Muscle layer of duodenum (tissue), 2 donors: ENCODE results near the gene HSD17B1.
A peak's percentile ranks its signal among the peaks of the same experiment; 100 is the strongest.

Source experiments
- H3K27ac ChIP-seq: one replicate; pipeline ENCODE4 v1.7.0; 2013; ENCODE audit warnings: mild to moderate bottlenecking, low read length
- H3K27me3 ChIP-seq: one replicate; pipeline ENCODE4 v1.7.0; 2013; ENCODE audit warnings: low read depth, mild to moderate bottlenecking, control low read depth, low read length
- H3K36me3 ChIP-seq, 2 donors: one replicate each; pipeline ENCODE4 v1.7.0; 2013; ENCODE audit warnings: low read length in 2 of 2, control low read depth in 1 of 2, mild to moderate bottlenecking in 1 of 2; ENCODE audit not compliant: insufficient read depth in 2 of 2, control insufficient read depth in 1 of 2
- H3K4me1 ChIP-seq, 2 donors: one replicate each; pipeline ENCODE4 v1.7.0; 2013; ENCODE audit warnings: low read length in 2 of 2, mild to moderate bottlenecking in 2 of 2, control low read depth in 1 of 2, moderate library complexity in 1 of 2; ENCODE audit not compliant: insufficient read depth in 2 of 2, control insufficient read depth in 1 of 2
- H3K4me3 ChIP-seq, 2 donors: one replicate each; pipeline ENCODE4 v1.7.0; 2013; ENCODE audit warnings: low read length in 2 of 2, low read depth in 1 of 2, mild to moderate bottlenecking in 1 of 2
- H3K9me3 ChIP-seq, 2 donors: one replicate each; pipeline ENCODE4 v1.7.0; 2013; ENCODE audit warnings: low read length in 2 of 2, control low read depth in 1 of 2, mild to moderate bottlenecking in 1 of 2; ENCODE audit not compliant: control insufficient read depth in 1 of 2
- donor health status: healthy.

HSD17B1 gene

DNA sequence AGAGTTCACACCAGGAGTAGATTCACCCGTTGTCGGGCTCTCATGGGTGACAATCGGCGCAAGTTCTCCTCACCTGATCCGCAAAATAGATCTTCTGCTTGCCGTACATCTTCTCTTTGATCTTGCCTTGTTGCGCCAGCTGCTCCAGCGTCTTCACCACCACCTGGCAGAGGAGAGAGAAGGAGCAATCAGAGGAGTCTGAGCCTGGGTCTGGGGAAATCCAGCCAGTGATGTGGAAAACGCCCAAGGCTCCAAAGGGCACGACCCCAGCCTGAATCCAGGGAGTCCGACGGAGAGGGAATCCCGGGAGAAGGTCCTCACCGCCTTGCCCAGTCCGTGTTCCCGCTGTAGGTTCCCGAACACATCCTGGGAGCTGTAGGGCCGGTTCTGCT is 24.4 kb downstream of the HSD17B1 start:
- peaks cover 42% of the 10 kb centered on the region in 2 donors for H3K36me3 ChIP-seq
- H3K9me3 ChIP-seq, result no peaks in the 10 kb centered on the region
- H3K27ac ChIP-seq, result peak overlapping the region; percentile 93
- H3K4me3 ChIP-seq, result peak overlapping the region; percentile 89 to 93
- no peaks in the 10 kb centered on the region for H3K27me3 ChIP-seq
- peaks cover 12 to 15% of the 10 kb centered on the region in 2 donors for H3K4me1 ChIP-seq

DNA sequence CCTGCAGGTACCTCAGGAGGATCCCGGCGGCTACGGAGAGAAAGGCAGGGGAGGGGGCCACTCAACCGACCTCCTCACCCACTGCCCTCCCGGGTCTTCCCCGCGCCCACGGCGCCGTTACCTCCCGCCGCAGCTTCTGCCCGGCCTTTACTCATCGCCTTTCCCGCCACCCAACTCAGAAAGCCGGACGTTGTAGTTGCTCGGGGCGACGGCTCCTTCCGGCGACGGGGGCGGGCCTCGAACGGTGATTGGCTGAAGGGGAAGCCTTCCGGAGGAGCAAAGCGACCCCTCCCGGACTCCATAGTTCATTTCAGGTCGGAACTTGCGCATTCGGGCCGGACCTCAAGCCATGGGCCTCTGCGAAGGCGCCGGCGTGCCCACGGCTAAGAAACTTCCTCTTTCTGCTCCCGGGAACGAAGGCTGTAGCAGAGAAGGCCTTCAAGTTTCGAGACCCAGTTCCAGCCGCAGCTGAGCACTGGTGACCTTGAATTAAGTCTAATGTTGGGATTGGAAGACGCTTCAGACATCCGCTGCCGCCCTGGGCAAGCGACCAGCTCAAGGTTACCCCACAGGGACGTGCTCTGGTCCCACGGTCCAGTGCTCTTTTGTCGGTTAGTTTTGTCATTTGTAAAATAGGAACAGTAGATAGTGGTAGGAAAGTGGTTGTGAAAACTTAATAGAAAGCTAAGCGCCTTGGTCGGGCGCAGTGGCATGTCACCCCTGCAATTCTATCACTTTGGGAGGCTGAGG is 25.0 kb downstream of the HSD17B1 start, which contains the start of gene PSMC3IP:
TSS of gene PSMC3IP (minus strand) at position 198 of the 750 bp plus-strand sequence. CDS start at position 155, 43 bp downstream.
- Histone ChIP-seq H3K9me3 (no peaks in the 10 kb centered on the region), H3K27me3 (no peaks in the 10 kb centered on the region), H3K27ac (peak within 1 kb of the TSS; percentile 93), H3K36me3 (peaks cover 42 to 44% of the 10 kb centered on the region in 2 donors), H3K4me3 (peak within 1 kb of the TSS; percentile 89 to 93), H3K4me1 (peaks cover 12 to 15% of the 10 kb centered on the region in 2 donors)

DNA sequence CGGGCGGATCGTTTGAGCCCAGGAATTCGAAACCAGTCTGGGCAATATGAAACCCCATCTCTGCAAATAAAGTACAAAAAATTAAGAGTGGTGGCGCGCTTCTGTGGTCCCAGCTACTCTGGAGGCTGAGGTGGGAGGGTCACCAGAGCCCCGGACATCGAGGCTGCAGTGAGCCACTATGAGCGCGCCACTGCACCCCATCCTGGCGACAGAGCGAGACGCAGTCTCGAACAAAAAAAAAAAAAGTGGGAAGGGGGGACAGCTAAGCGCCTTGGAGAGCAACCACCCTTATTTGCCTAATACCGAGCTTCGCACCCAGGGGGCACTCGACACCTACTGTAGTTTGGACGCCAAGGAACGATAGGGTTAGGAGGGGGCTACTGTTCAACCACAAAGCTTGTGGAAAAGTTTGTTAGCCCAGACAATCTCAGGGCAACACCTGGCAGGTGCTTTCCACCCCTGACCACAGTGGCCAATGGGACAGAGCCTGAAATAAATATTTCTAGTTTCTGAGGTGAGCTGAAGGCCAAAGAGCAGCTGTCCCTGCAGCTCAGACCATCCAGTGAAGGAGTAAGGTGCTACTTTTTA is 25.7 kb downstream of the HSD17B1 start:
- Histone ChIP-seq H3K4me3 (peak overlapping the region; percentile 89 to 93), H3K36me3 (peaks cover 42 to 44% of the 10 kb centered on the region in 2 donors), H3K27me3 (no peaks in the 10 kb centered on the region), H3K4me1 (peaks cover 12 to 15% of the 10 kb centered on the region in 2 donors), H3K27ac (peak overlapping the region; percentile 93), H3K9me3 (no peaks in the 10 kb centered on the region)

DNA sequence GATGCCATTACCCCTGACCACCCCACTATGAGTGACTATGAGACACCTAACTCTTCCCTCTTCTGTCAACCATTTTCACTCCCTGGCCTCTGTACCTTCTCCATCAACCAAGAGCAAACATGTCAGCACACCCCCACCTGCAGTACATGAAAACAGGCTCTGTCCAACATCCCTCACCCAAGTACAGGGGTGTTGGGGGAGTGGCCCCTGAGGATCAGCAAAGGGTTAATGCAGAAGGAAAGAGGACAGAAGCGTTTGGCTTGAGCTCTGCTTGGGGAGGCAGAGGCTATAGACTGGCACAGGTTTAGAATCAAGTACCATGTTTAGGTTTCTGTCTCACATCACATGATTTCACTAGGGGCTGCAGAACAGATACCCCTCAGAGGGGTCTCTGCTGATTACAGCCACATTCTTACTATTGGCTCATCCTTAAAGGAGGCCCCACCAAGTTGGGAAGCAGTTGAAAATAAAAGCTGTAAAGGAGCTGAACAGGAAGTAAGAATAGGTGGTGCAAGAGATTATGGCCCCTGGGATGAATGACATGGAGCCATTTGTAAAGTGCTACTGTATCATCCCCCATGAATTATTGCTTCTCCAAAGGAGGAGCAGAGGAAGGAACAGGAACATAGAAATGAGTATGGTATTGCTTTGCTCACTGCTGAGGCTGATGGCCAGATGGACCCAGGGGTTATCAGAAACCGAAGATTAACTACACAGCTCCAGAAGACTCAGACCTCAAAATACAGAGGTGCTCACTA is 27.2 kb downstream of the HSD17B1 start:
- Histone ChIP-seq H3K27ac (peak overlapping the region; percentile 11), H3K36me3 (peaks cover 43 to 47% of the 10 kb centered on the region in 2 donors), H3K4me1 (peaks cover 12 to 17% of the 10 kb centered on the region in 2 donors), H3K27me3 (no peaks in the 10 kb centered on the region), H3K4me3 (no peak overlapping the region), H3K9me3 (no peaks in the 10 kb centered on the region)

DNA sequence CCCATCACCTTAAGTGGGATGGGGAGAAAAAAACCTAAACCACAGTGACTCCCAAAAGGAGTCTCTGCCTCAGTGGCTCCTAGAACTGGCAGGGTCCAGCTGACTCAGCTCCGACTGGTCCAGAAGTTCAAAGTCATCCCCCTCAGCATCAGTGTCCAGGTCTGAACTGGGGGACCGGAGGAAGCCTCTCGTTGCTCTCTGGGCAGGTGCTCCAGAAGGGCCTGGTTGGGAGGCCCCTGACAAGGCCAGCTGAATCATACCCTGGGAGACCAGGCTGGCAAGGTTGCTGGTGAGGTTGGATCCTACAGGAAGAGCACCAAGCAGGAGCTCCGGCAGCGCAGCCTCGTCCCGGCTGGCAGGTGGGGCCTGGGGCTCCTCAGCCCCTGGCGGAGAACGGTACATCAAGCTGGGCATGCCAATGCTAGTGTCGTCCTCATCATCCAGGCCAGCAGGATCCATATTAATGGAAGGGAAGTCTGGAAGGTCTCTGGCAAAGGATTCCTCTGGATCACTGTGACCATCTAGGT is 29.1 kb downstream of the HSD17B1 start:
- Histone ChIP-seq H3K27ac (no peak overlapping the region), H3K9me3 (no peaks in the 10 kb centered on the region), H3K36me3 (peaks cover 61 to 62% of the 10 kb centered on the region in 2 donors), H3K4me1 (peaks cover 9 to 30% of the 10 kb centered on the region in 2 donors), H3K4me3 (no peak overlapping the region), H3K27me3 (no peaks in the 10 kb centered on the region)

DNA sequence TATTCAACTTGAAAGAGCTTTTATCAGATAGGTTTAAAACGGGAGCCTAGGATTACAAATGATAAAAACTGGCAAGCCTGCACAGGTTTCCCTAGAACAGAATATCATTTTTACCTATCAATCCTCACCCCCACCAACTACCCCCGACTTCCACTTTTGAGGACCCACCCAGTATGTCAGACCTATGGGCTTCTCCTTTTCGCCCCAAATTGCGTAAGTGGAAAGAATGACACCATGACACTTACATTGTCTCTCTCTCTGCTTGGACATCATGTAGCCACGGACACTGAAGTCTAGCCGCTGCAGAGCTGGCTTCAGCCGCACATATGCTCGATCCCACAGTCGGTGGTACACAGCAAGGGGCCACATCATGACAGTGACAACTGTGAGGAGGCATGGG is 32.2 kb downstream of the HSD17B1 start:
- H3K4me1 ChIP-seq, result peaks cover 0 to 16% of the 10 kb centered on the region in 2 donors
- peaks cover 68 to 78% of the 10 kb centered on the region in 2 donors for H3K36me3 ChIP-seq
- H3K27ac ChIP-seq, result no peak overlapping the region
- no peak overlapping the region for H3K4me3 ChIP-seq
- H3K9me3 ChIP-seq, result no peaks in the 10 kb centered on the region
- H3K27me3 ChIP-seq, result no peaks in the 10 kb centered on the region

DNA sequence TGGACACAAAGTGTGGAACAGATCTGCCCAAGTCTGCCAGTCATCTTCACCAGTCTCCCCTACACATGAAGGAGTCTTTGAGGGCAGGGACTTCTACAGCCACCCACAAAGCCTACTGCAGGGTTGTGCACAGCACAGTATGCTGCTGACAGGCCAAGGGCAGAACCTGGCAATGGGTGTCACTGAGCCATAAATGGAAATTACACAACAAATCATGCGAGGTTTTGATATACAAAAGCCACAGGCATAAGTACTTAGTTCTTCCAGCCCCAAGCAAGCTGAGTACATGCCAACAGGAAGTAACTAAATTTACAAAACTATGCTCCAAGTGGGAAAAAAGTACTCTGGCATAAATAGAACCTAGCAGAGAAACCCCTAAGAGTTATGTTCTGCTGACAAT is 32.6 kb downstream of the HSD17B1 start:
- Histone ChIP-seq H3K27ac (no peak overlapping the region), H3K36me3 (peaks cover 67 to 82% of the 10 kb centered on the region in 2 donors), H3K27me3 (no peaks in the 10 kb centered on the region), H3K4me1 (peaks cover 0 to 16% of the 10 kb centered on the region in 2 donors), H3K9me3 (no peaks in the 10 kb centered on the region), H3K4me3 (no peak overlapping the region)

DNA sequence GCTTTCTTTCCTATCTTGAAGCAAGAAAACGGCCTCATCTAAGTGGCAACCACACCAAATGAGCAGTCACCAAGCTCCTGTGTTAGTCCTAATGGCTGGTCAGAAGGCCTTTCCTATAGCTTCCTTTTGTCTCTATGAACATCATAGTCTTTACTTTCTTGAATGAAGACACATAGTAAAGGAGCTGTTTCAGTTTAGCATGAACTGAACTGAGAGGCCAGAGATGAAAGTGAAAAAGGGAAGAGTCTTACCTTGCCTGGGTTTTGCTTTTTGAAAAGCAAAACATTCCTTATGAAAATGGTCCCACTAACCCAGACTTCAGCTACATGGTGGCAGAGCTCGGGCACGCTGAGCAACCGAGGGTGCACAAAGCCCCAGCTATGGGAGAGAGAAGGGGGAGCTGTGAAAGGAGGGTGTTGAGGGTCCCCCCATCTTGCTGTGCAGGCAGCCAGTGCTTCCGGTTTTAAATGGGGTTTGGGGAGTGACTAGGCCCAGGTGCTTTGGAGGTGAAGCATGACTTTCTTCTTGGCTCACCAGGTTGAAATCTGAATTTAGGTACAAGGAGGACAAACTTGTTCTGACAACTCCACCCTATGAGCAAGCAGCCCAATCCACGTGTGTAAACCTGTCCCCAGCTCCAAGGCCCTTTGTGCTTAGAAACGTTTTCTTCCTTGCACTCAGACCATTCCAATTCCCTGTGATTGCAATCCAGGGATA is 33.9 kb downstream of the HSD17B1 start:
- H3K4me1 ChIP-seq, result peaks cover 0 to 16% of the 10 kb centered on the region in 2 donors

DNA sequence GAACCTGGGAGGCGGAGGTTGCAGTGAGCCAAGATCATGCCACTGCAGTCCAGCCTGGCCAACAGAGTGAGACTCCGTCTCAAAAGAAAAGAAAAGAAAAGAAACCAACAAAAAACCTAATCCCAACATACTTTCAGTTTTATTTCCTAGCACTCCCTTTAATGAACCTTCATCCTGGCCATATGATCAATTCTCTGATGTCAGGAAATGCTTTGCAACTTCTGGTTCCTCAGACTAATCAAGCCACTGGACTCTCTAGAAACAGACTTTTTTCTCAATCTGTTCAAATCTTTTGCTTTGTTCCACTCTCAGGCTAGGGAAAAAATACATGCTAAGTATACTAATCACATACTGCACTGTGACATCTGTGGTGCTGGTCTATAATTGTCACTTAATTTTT is 38.2 kb downstream of the HSD17B1 start:
- H3K4me3 ChIP-seq, result no peak overlapping the region
- H3K4me1 ChIP-seq, result peaks cover 0 to 5% of the 10 kb centered on the region in 2 donors
- no peaks in the 10 kb centered on the region for H3K27me3 ChIP-seq
- H3K27ac ChIP-seq, result no peak overlapping the region
- no peaks in the 10 kb centered on the region for H3K9me3 ChIP-seq
- H3K36me3 ChIP-seq, result peaks cover 35 to 46% of the 10 kb centered on the region in 2 donors

More for the DNA sequence above, 33.9 kb downstream of the HSD17B1 start:
- Histone ChIP-seq H3K27ac (no peak overlapping the region), H3K9me3 (no peaks in the 10 kb centered on the region), H3K36me3 (peaks cover 68 to 83% of the 10 kb centered on the region in 2 donors), H3K4me3 (no peak overlapping the region), H3K27me3 (no peaks in the 10 kb centered on the region)

DNA sequence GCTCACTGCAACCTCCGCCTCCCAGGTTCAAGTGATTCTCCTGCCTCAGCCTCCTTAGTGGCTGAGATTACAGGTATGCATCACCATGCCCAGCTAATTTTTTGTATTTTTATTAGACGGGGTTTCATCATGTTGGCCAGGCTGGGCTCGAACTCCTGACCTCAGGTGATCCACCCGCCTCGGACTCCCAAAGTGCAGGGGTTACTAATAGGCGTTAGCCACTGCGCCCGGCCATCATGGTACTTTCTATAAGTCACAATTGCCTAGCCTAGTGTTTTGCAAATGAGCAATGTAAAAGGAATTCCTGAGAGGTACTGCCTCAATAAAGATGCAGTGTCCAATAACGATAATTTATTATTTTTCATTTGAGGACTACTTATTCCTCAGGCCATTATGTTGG is 38.7 kb downstream of the HSD17B1 start:
- Histone ChIP-seq H3K4me3 (no peak overlapping the region), H3K27me3 (no peaks in the 10 kb centered on the region), H3K4me1 (peaks cover 0 to under 1% of the 10 kb centered on the region in 2 donors), H3K27ac (no peak overlapping the region), H3K9me3 (no peaks in the 10 kb centered on the region), H3K36me3 (peaks cover 30 to 41% of the 10 kb centered on the region in 2 donors)
